GM23248 (cell line): ENCODE data around the gene GIN1.

Source experiments
- EZH2 ChIP-seq: fragments of 200-600 bp; sonication (generic); IDR thresholded peaks from 2 replicates; pipeline ENCODE4 v1.6.1; 2018; ENCODE audit warnings: antibody characterized with exemption, mild to moderate bottlenecking; ENCODE audit not compliant: insufficient read depth, poor library complexity, severe bottlenecking
- EZH2phosphoT487 ChIP-seq: fragments of 200-600 bp; sonication (generic); IDR thresholded peaks from 2 replicates; pipeline ENCODE4 v1.6.1; 2018; ENCODE audit warnings: antibody characterized with exemption, moderate library complexity, mild to moderate bottlenecking, low read depth; ENCODE audit not compliant: insufficient read depth

GRCh38 chr5:103101079-103101750 is 18.7 kb downstream of the GIN1 start:
- TF ChIP-seq EZH2 (no peak), EZH2phosphoT487 (no peak)
